ENCODE results near the gene CREB3L1. TPM values are rescaled to one million over a fixed set of nuclear protein-coding genes. Genes with fewer than 3 reads are reported as not detected.

Gene CREB3L1
- total and polyA plus RNA-seq, 8 donors, result 26.3 to 129 (median 49.0) TPM

GRCh38 chr11:46356924-46357482 lies 79.5 kb downstream of the CREB3L1 start:
- Histone ChIP-seq H3K4me3 (peak overlapping the region in 1 of 4 donors; percentile 1), H3K27me3 (no peaks in the 10 kb centered on the region), H3K9me3 (no peaks in the 10 kb centered on the region), H3K36me3 (no peaks in the 10 kb centered on the region), H3K27ac (peak overlapping the region; percentile 53 to 68 (median 61)), H3K4me1 (peaks cover 6 to 35% (median 14%) of the 10 kb centered on the region in 3 donors)
- FAIRE-seq (no peak), DNase-seq (no peak), ATAC-seq (no peak)
- WGBS, 2 donors, result 81 to 84% methylated on average over 7 of the region's 7 CpGs
- intact Hi-C loops (cut with DNase I), result no loop called here
- no peak for TF ChIP-seq CTCF (IDR thresholded peaks at IDR 0.05)

DNA sequence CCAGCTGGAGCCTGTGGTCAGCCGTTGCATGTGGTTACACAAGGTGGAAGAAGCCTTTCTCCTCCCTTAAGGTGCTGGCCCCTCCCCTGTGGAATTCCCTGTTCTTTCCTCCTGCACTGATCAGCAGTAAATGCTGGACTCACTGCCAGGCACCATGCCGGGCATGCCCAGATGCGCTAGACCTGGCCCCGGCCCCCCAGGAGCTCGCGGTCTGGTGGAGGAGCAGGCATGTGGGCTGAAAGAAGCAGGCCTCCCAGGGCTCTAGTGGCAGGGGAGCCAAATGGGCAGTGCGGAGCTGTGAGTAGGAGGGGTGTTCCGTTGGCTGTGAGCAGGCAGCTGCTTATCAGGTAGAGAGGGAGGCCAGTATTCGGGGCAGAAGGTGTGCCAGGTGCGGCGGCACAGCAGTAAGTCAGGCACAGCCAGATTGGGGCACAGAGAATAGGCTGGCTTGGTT lies 80.0 kb downstream of the CREB3L1 start:
- ATAC-seq, result peak; percentile 84 to 93 (median 92)
- DNase-seq, result peak; percentile 76 to 93 (median 84)
- 13 to 21% methylated on average over 11 of the region's 11 CpGs for WGBS, 2 donors

GRCh38 chr11:46359953-46360352 lies 82.5 kb downstream of the CREB3L1 start:
- Histone ChIP-seq H3K36me3 (no peaks in the 10 kb centered on the region), H3K27ac (no peak overlapping the region), H3K4me3 (no peak overlapping the region), H3K9me3 (no peaks in the 10 kb centered on the region), H3K27me3 (no peaks in the 10 kb centered on the region), H3K4me1 (peaks cover 6 to 41% (median 14%) of the 10 kb centered on the region in 3 donors)
- FAIRE-seq, result no peak
- no peak for DNase-seq
- no peak for TF ChIP-seq CTCF (IDR thresholded peaks at IDR 0.05)
- 77 to 80% methylated on average over 1 of the region's 1 CpG for WGBS, 2 donors
- no peak for ATAC-seq
- intact Hi-C loops (cut with DNase I), result no loop called here

More for the DNA sequence above, 80.0 kb downstream of the CREB3L1 start:
- intact Hi-C loops (cut with DNase I), result no loop called here
- H3K27ac ChIP-seq, result peak overlapping the region; percentile 53 to 68 (median 61)
- no peaks in the 10 kb centered on the region for H3K27me3 ChIP-seq
- no peaks in the 10 kb centered on the region for H3K9me3 ChIP-seq
- H3K4me3 ChIP-seq, result peak overlapping the region in 1 of 4 donors; percentile 1
- no peak for TF ChIP-seq CTCF (IDR thresholded peaks at IDR 0.05)
- no peak for FAIRE-seq
- H3K4me1 ChIP-seq, result peaks cover 6 to 40% (median 14%) of the 10 kb centered on the region in 3 donors
- no peaks in the 10 kb centered on the region for H3K36me3 ChIP-seq

DNA sequence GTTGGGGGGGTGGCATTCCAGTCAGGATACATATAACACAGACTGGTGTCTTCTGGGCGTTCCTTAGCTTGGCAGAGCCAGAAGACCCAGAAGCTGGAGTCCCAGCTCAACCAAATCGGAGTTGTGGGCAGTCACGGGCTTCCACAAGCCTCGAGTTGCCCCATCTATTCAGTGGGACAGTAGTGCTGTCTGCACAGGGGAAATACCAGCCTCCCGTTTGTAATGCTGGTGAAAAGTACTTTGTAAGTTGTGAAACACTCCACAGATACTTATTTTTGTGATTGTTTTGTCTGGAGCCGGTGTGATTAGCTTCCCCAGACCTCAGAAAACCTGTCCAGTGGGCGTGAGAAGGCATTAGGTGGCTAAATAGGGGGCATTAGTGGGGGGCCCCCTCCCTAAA lies 83.4 kb downstream of the CREB3L1 start:
- Histone ChIP-seq H3K4me3 (no peak overlapping the region), H3K4me1 (peaks cover 6 to 41% (median 14%) of the 10 kb centered on the region in 3 donors), H3K27me3 (no peaks in the 10 kb centered on the region), H3K9me3 (no peaks in the 10 kb centered on the region), H3K27ac (peak overlapping the region in 3 of 4 donors; percentile 33 to 80 (median 38)), H3K36me3 (no peaks in the 10 kb centered on the region)
- no peak for TF ChIP-seq CTCF (IDR thresholded peaks at IDR 0.05)
- intact Hi-C loops (cut with DNase I), result no loop called here
- DNase-seq (peak in 1 of 6 donors; percentile 30), FAIRE-seq (no peak), ATAC-seq (no peak)
- WGBS, 2 donors, result 73 to 74% methylated on average over 7 of the region's 7 CpGs
